A673 (cell line): ENCODE data around the gene CENPT. TPM values are rescaled to one million over a fixed set of nuclear protein-coding genes. Genes with fewer than 3 reads are reported as not detected.

Experiments
- BruUV-seq: library from RNA; stranded (reverse); fragments of 400-500 nt; replicated peaks from 2 replicates; lab custom pipeline; 2021; lab: Mats Ljungman, UMichigan
- CTCF ChIA-PET: fragments of 300-600 bp; sonication (Branson Sonifier 250); formaldehyde crosslinking; loops from one replicate; lab custom pipeline; 2022; ENCODE audit warnings: antibody characterized with exemption; lab: Charles Lee
- POLR2A ChIA-PET: fragments of 300-600 bp; sonication (Branson Sonifier 250); formaldehyde crosslinking; loops from one replicate; lab custom pipeline; 2022; ENCODE audit warnings: antibody characterized with exemption; ENCODE audit not compliant: low non-redundant PET; lab: Charles Lee
- DNase-seq: peaks from one replicate; pipeline ENCODE4 v3.0.0-alpha.2; 2015; ENCODE audit warnings: low spot score
- H3K27ac ChIP-seq: fragments of 200-600 bp; sonication (generic); 2 replicates; pipeline ENCODE4 v1.5.1; 2016; ENCODE audit warnings: mixed run types, low read depth, mild to moderate bottlenecking, mixed read lengths, antibody characterized with exemption, low read length; ENCODE audit not compliant: poor library complexity, severe bottlenecking
- H3K27me3 ChIP-seq: fragments of 200-600 bp; sonication (generic); replicated peaks from 2 replicates; pipeline ENCODE4 v1.6.1; 2017; ENCODE audit warnings: mixed run types, low read depth, mild to moderate bottlenecking, mixed read lengths, antibody characterized with exemption, low read length; ENCODE audit not compliant: insufficient read depth, poor library complexity
- H3K36me3 ChIP-seq: fragments of 200-600 bp; sonication (generic); 2 replicates; pipeline ENCODE4 v1.6.1; 2016; ENCODE audit warnings: mixed run types, mild to moderate bottlenecking, mixed read lengths, antibody characterized with exemption, low read length; ENCODE audit not compliant: insufficient read depth, poor library complexity, severe bottlenecking
- H3K4me1 ChIP-seq: fragments of 200-600 bp; sonication (generic); 2 replicates; pipeline ENCODE4 v1.6.1; 2017; ENCODE audit warnings: mixed run types, mild to moderate bottlenecking, mixed read lengths, antibody characterized with exemption, low read length; ENCODE audit not compliant: insufficient read depth, poor library complexity, severe bottlenecking
- H3K4me3 ChIP-seq: fragments of 200-600 bp; sonication (generic); 2 replicates; pipeline ENCODE4 v1.5.1; 2016; ENCODE audit warnings: low read depth, mixed run types, mild to moderate bottlenecking, mixed read lengths, low read length; ENCODE audit not compliant: poor library complexity, severe bottlenecking
- H3K9me3 ChIP-seq: fragments of 200-600 bp; sonication (generic); 2 replicates; pipeline ENCODE4 v1.6.1; 2016; ENCODE audit warnings: mixed run types, low read depth, mild to moderate bottlenecking, mixed read lengths, antibody characterized with exemption, low read length; ENCODE audit not compliant: poor library complexity, severe bottlenecking
- CTCF ChIP-seq: fragments of 300-800, 200-600 bp; sonication (generic); conservative IDR thresholded peaks from 2 replicates; pipeline ENCODE4 v1.5.1; 2017; ENCODE audit warnings: low read depth, mild to moderate bottlenecking, antibody characterized with exemption, low read length, moderate library complexity, mixed read lengths
- EZH2 ChIP-seq: fragments of 200-600 bp; sonication (generic); IDR thresholded peaks from 2 replicates; pipeline ENCODE4 v1.6.1; 2017; ENCODE audit warnings: borderline replicate concordance, low read depth, mild to moderate bottlenecking, mixed read lengths, antibody characterized with exemption, low read length; ENCODE audit not compliant: poor library complexity, severe bottlenecking
- intact Hi-C: fragments of 100-400 bp; cut with micrococcal nuclease; formaldehyde crosslinking; loops from one replicate; pipeline ENCODE4 v1.10.0; 2022; ENCODE audit not compliant: unreplicated experiment
- total RNA-seq: library from RNA; stranded (reverse); gene quantifications from 2 replicates; pipeline ENCODE4 v1.2.3, GENCODE V29; 2021

The CENPT gene
- total RNA-seq, 1 experiment from 2014 or later: 52.9 TPM

GRCh38 chr16:67834242-67834614 is 13.3 kb downstream of the CENPT start:
- Histone ChIP-seq H3K9me3 (no peaks in the 10 kb centered on the region), H3K4me1 (no peaks in the 10 kb centered on the region), H3K27ac (no peak overlapping the region), H3K27me3 (no peaks in the 10 kb centered on the region), H3K36me3 (peaks cover 23% of the 10 kb centered on the region), H3K4me3 (peak overlapping the region; percentile 79)
- no TSS peak for BruUV-seq
- intact Hi-C loops: no loop called here
- TF ChIP-seq CTCF: no peak
- TF ChIP-seq EZH2: no peak
- CTCF ChIA-PET: interaction anchor here (0.6 to 2.3 kb wide), 2 partner anchors 18 to 104 kb away, joined by 3 to 10 read pairs; no protein-coding TSS in a partner anchor
- POLR2A ChIA-PET: interaction anchor here (0.6 kb wide), 1 partner anchor 39 kb away, joined by 5 read pairs; no protein-coding TSS in a partner anchor
- no peak for DNase-seq

GRCh38 chr16:67833415-67834241 is 13.9 kb downstream of the CENPT start:
- Histone ChIP-seq H3K4me3 (peak overlapping the region; percentile 79), H3K27ac (peak overlapping the region; percentile 84), H3K36me3 (peaks cover 24% of the 10 kb centered on the region), H3K4me1 (no peaks in the 10 kb centered on the region), H3K9me3 (no peaks in the 10 kb centered on the region), H3K27me3 (no peaks in the 10 kb centered on the region)
- no peak for TF ChIP-seq EZH2
- no peak for TF ChIP-seq CTCF
- intact Hi-C loops: no loop called here
- ChIA-PET CTCF (interaction anchor here (0.6 to 2.3 kb wide), 2 partner anchors 17 to 104 kb away, joined by 3 to 10 read pairs; no protein-coding TSS in a partner anchor), POLR2A (interaction anchor here (0.6 kb wide), 1 partner anchor 40 kb away, joined by 5 read pairs; no protein-coding TSS in a partner anchor)
- peak; percentile 94 for DNase-seq
- no TSS peak for BruUV-seq

- DNase-seq: no peak
- ChIA-PET POLR2A (interaction anchor here (0.7 kb wide), 1 partner anchor 122 kb away, joined by 3 read pairs; no protein-coding TSS in a partner anchor), CTCF (interaction anchor here (2.3 kb wide), 1 partner anchor 17 kb away, joined by 10 read pairs; no protein-coding TSS in a partner anchor)
- no TSS peak for BruUV-seq
- H3K9me3 ChIP-seq: no peaks in the 10 kb centered on the region
- peak overlapping the region; percentile 84 for H3K27ac ChIP-seq
- peaks cover 30% of the 10 kb centered on the region for H3K36me3 ChIP-seq
- TF ChIP-seq CTCF: no peak
- no peak for TF ChIP-seq EZH2
- H3K4me3 ChIP-seq: peak overlapping the region; percentile 79
- no peaks in the 10 kb centered on the region for H3K4me1 ChIP-seq
- H3K27me3 ChIP-seq: no peaks in the 10 kb centered on the region
- intact Hi-C loops: no loop called here
Observed at GRCh38 chr16:67833030-67833414, 14.5 kb downstream of the CENPT start.
